Activated CD8-positive, alpha-beta memory T cell treated with anti-CD3 and anti-CD28 coated beads, Interleukin-2, amount 50 U/mL, for 1 hour (primary cell): Measurements from ENCODE around the gene ADCY9.
"Not testable (repeated sequence)": the region's sequence is repeated elsewhere in the genome, so short reads cannot be mapped to it uniquely, and the experiment has no call there.

Source experiments
- DNase-seq: peaks from one replicate; pipeline ENCODE4 v3.0.0-alpha.2; 2020; ENCODE audit errors: extremely low read depth

The ADCY9 gene

GRCh38 chr16:4067262-4068001 lies 48.8 kb downstream of the ADCY9 start:
- DNase-seq: no peak

- no peak for DNase-seq
Observed at GRCh38 chr16:4064950-4065352, 51.3 kb downstream of the ADCY9 start.

- no peak for DNase-seq
Observed at GRCh38 chr16:4062212-4062802, 53.9 kb downstream of the ADCY9 start.

- DNase-seq: no peak
Observed at GRCh38 chr16:4060823-4061222, 55.4 kb downstream of the ADCY9 start.

- DNase-seq: no peak
Observed at GRCh38 chr16:4060009-4060408, 56.2 kb downstream of the ADCY9 start.

GRCh38 chr16:4058386-4058785 lies 57.9 kb downstream of the ADCY9 start:
- no peak for DNase-seq

GRCh38 chr16:4057439-4057877 lies 58.8 kb downstream of the ADCY9 start:
- no peak for DNase-seq

GRCh38 chr16:4056161-4057105 lies 59.8 kb downstream of the ADCY9 start:
- DNase-seq: no peak

- no peak for DNase-seq
Observed at GRCh38 chr16:4055748-4056147, 60.5 kb downstream of the ADCY9 start.

GRCh38 chr16:4053301-4053845 lies 62.9 kb downstream of the ADCY9 start:
- no peak for DNase-seq

GRCh38 chr16:4052801-4053293 lies 63.4 kb downstream of the ADCY9 start:
- no peak for DNase-seq

GRCh38 chr16:4052096-4052495 lies 64.1 kb downstream of the ADCY9 start:
- DNase-seq: no peak

- DNase-seq: no peak
Observed at GRCh38 chr16:4051591-4051990, 64.7 kb downstream of the ADCY9 start.

GRCh38 chr16:4049031-4049430 lies 67.2 kb downstream of the ADCY9 start:
- no peak for DNase-seq

GRCh38 chr16:4048481-4048880 lies 67.8 kb downstream of the ADCY9 start:
- no peak for DNase-seq

GRCh38 chr16:4046221-4046620 lies 70.0 kb downstream of the ADCY9 start:
- DNase-seq: no peak

GRCh38 chr16:4045561-4045960 lies 70.7 kb downstream of the ADCY9 start:
- not testable (repeated sequence) for DNase-seq

- DNase-seq: no peak
Observed at GRCh38 chr16:4042581-4042980, 73.7 kb downstream of the ADCY9 start.

GRCh38 chr16:4038448-4038847 lies 77.8 kb downstream of the ADCY9 start:
- DNase-seq: no peak

GRCh38 chr16:4036952-4037351 lies 79.3 kb downstream of the ADCY9 start:
- not testable (repeated sequence) for DNase-seq

- DNase-seq: no peak
Observed at GRCh38 chr16:4034963-4035362, 81.3 kb downstream of the ADCY9 start.

GRCh38 chr16:4033951-4034350 lies 82.3 kb downstream of the ADCY9 start:
- DNase-seq: no peak
